NCI-H774 (cell line): ENCODE measurements around the gene BUB1B.
"Not testable (repeated sequence)": the region's sequence is repeated elsewhere in the genome, so short reads cannot be mapped to it uniquely, and the experiment has no call there.

Experiments
- DNase-seq: peaks from one replicate; lab custom pipeline; 2025; lab: John Stamatoyannopoulos, UW

BUB1B gene

GRCh38 chr15:40136470-40137302 lies 24.2 kb upstream of the BUB1B start:
- no peak for DNase-seq

DNA sequence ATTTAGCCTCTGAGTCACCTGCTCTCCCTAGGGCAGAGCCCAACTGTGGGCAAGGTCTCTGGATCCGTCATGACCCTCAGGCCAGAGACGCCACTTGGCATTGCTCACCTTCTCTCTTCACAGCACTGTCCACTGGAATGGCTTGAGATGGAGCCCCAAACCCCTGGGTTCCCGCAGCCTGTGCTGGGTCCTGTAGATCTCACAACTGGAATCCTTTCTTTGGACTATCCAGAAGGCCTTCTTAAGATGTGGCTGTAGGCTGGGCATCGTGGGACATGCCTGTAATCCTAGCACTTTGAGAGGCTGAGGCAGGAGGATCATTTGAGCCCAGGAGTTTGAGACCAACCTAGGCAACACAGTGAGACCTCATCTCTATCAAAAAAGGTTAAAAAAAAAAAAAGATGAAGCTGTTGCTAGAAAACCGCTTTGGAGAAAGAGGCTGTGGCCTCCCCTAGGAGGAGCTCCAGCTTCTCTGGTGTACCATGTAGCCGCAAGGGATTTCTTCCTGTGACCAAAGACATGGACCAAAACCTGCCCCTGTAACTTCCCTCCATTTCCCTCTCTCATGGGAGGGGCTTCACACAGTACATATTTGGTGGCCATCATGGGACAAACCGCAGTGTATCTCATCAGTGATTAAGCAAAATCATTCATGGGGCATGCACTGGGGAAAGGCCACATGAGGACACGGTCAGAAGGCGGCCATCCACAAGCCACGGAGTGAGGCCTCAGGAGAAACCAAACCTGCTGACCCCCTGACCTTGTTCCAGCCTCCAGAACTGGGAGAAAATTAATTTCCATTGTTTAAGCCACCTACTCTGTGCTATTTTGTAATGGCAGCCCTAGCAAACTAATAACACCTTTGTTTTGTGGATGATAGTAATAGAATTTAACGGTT lies 23.3 kb upstream of the BUB1B start:
- DNase-seq, result no peak

- DNase-seq, result not testable (repeated sequence)
Measured at GRCh38 chr15:40138201-40138570, 22.7 kb upstream of the BUB1B start.

DNA sequence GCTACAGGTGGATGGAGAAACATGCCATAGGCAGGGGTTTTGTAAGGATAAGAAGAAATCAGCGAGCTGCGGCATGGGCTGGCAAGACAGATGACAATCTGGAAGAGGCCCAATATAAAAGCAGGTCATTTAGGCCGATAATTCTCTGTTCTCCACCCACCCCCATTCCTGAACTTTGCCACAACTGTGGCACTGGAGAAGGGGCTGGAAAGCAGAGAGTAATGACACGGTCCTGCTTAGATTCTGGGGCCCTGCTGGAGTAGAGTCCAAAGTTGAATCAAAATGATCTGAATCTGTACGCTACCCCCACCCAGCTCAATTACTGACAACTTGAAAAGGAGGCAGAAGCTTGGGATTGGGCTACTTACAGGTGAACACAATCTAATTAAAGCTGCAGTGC lies 18.4 kb upstream of the BUB1B start:
- no peak for DNase-seq

GRCh38 chr15:40146037-40146436 lies 14.8 kb upstream of the BUB1B start:
- DNase-seq, result no peak

DNA sequence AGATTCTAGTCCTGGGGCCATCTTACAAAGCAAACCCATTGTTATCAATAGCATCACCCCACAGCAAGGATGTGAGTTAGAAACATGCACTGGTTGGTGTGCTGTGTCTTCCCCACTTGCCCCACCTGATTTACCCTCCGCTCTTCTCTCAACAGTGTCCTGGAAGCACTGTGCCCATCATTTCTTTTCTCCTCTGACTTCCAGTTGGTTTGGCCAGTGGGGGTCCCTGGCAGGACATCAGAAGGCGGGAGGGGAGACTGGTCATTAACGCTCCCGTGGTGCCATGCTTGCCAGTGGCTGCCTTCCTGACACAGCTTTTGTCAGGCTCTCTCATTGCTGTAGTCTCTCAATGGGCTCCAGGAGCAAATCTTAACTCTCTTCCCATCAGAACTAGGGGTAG lies 11.5 kb upstream of the BUB1B start:
- no peak for DNase-seq

- DNase-seq, result peak; percentile 57
Measured at GRCh38 chr15:40150163-40150925, 10.5 kb upstream of the BUB1B start.

GRCh38 chr15:40151499-40151898 lies 9.4 kb upstream of the BUB1B start:
- no peak for DNase-seq

- no peak for DNase-seq
Measured at GRCh38 chr15:40151991-40152390, 8.9 kb upstream of the BUB1B start.

DNA sequence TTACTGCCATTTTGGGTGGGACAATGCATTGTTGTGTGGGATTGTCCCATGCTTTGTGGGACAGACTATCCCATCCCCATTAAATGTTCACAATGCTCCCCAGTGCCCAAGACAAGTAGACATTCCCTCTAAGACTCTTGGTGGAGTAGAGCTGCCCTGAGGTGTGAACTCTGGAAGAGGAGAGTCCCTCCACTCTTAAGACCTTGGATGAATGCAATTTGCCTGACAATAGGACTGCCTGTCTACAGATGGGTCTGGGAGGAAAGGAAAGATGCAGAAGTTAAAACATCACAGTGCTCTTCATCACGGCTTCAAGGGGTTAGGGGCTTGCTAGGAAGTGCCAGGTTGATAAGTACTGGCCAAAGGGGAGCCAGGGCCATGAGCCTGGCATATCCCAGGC lies 6.0 kb upstream of the BUB1B start:
- DNase-seq, result not testable (repeated sequence)

DNA sequence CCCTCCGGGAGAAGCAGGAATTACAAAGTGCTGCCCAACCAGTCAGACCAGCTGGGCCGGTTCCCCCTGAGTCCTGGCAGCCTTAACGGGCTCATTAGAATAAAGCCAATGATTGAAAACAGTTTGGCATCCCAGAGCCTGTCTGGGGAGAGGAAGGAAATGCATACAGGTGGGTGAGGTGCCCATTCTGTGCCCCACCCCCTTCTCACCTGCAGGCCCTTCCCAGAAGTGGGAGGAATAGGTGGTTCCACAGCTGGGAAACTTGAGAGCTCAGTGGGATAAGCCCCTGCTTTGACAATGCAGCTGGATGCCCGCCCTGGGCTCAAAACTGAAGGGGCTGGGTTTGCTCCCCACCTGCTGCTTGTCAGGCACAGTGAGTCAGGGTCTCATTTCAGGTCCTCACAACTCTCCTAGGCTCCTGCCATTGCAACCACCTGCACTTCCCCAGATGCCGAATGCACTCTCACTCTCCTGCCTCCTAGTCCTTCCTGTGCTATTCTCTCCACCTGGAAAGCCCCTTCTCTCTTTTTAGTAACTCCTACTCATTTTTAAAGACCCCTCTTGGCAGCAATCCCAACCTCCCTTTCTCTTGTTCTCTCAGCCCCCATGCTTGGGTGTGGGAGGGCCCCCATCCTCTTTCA lies 5.5 kb upstream of the BUB1B start:
- DNase-seq, result peak; percentile 78

DNA sequence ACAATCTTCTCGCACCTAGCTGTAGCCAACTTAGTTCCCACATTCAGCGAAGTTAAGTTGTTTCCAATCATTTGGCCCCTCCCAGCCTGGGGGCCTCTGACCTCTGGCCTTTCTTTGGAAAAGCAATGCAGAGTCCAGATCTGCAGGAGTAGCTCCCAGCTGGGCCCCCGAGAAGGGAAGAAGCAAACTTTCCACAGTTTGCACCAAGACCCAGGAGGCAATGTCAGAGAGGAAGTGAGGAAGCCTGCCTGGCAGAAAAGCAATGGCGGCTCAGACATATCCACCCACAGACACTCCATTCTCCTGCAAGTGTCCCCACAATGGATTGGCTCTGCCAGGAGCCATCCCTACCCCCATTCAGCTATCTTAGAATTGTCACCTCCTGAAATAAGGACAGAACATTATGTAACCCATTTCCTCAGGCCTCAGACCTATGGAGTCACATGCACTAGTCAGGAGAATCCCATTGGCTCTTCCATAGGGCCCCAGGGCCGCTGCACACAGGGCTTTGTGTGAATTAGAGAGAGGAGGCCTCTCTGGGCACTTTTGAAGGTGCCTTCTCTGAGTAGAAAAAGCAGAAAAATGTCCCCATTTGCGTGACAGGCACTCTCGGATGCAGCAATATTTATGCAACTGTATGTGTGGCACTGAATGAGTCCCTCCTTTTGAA lies 3.0 kb upstream of the BUB1B start:
- no peak for DNase-seq

DNA sequence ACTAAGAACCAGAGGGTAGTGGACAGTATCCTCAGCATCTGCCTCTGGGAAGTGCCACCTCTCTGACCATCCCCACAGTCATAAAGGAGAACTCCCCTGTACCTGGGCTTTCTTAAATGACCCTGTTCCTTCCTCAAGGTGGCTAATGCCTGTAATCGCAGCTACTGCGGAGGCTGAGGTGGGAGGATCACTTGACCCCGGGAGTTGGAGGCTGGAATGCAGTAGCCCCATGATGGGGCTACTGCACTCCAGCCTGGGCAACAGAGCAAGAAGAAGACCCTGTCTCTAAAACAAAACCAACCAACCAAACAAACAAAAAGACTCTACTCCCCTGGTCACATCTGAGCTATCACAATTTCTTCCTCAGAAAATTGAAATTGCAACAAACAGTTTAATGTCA lies 848 bp upstream of the BUB1B start:
- DNase-seq, result no peak

DNA sequence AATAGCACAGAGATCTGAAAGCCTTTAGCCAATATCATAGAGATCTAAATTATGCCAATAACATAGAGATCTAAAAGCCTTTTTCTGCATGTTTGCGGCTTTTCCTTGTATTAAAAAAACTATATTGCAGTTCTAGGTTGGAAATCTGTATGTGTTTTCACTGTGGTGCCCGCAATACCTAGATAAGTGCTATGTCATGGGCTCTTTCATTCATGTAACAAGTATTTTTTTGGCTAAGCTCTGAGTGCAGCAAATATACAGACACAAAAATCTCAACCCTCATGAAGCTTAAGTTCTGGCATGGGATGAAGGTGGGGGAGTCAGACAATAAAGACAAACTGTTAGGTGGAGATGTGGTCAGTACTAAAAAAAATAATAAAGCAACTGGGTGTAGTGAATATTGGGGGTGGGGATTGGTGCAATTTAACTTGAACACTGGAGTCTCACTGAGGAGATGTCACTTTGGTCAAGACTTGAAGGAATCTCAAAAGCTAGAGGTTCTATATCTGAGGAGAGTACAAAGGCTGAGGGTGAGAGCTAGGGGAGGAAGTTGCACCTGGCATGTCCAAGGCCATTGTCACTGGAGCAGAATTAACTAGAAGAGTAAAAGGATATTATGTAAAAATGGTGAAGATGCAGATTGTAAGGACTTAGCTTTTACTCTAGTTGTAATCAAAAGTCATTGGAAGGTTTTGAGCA lies 973 bp downstream of the BUB1B start:
- no peak for DNase-seq

GRCh38 chr15:40162552-40162951 lies 1.7 kb downstream of the BUB1B start:
- DNase-seq, result no peak

- no peak for DNase-seq
Measured at GRCh38 chr15:40163657-40164416, 3.0 kb downstream of the BUB1B start.

- not testable (repeated sequence) for DNase-seq
Measured at GRCh38 chr15:40167374-40167773, 6.5 kb downstream of the BUB1B start.

DNA sequence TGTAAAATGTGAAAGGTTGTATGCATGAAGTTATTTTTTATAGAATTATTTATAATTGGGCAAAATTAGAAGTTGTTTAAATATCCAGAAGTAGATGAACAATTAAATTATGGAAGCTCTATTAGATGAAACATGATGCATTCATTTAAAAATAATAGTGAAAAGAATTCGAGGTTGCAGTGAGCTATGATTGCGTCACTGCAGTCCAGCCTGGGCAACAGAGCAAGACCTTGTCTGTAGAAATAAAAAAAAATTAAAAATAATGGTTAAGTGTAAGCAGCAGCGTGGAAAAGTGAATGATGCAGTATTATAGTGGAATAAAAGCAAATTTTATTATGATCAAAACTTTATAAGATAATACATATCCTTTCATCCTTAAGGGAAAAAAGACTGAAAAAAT lies 14.3 kb downstream of the BUB1B start:
- DNase-seq, result no peak

- no peak for DNase-seq
Measured at GRCh38 chr15:40182358-40183029, 21.6 kb downstream of the BUB1B start.
